ENCODE data around the gene MECP2.

MECP2 gene

GRCh38 chrX:154018518-154019060, 78.9 kb downstream of the MECP2 start:
- peak overlapping the region; percentile 61 to 86 for H3K27ac ChIP-seq
- peak overlapping the region; percentile 80 for H3K4me3 ChIP-seq
- DNase-seq (ENCODE audit: low spot score), result no peak
- TF ChIP-seq CTCF (IDR thresholded peaks at IDR 0.05), result no peak

- TF ChIP-seq CTCF (IDR thresholded peaks at IDR 0.05), result no peak
- no peak for DNase-seq (ENCODE audit: low spot score)
- Histone ChIP-seq H3K4me3 (peak overlapping the region; percentile 80), H3K27ac (peak overlapping the region in 1 of 2 donors; percentile 86)
These were observed 79.6 kb downstream of the MECP2 start for GRCh38 chrX:154017766-154018517.

GRCh38 chrX:154016366-154017076, 81.0 kb downstream of the MECP2 start:
- Histone ChIP-seq H3K4me3 (no peak overlapping the region), H3K27ac (no peak overlapping the region)
- TF ChIP-seq CTCF (IDR thresholded peaks at IDR 0.05), result no peak
- no peak for DNase-seq (ENCODE audit: low spot score)

GRCh38 chrX:154015581-154016264, 81.8 kb downstream of the MECP2 start:
- TF ChIP-seq CTCF (IDR thresholded peaks at IDR 0.05), result no peak
- DNase-seq (ENCODE audit: low spot score), result no peak
- Histone ChIP-seq H3K4me3 (no peak overlapping the region), H3K27ac (no peak overlapping the region)

- DNase-seq (ENCODE audit: low spot score), result no peak
- TF ChIP-seq CTCF (IDR thresholded peaks at IDR 0.05), result no peak
- H3K4me3 ChIP-seq, result no peak overlapping the region
- no peak overlapping the region for H3K27ac ChIP-seq
These were observed 82.8 kb downstream of the MECP2 start for GRCh38 chrX:154014429-154015380.
